Left lung (tissue), 10 donors: ENCODE results near the gene ADORA2A. TPM values are rescaled to one million over a fixed set of nuclear protein-coding genes. Genes with fewer than 3 reads are reported as not detected.
A peak's percentile ranks its signal among the peaks of the same experiment; 100 is the strongest.

ENCODE experiments used
- ATAC-seq: fragments of 200-7000 bp; cut with Tn5 transposase; one replicate; pipeline ENCODE4 v1.9.1; 2020; ENCODE audit warnings: moderate library complexity
- DNase-seq, 4 donors: peaks; one replicate each; pipeline ENCODE4 v3.0.0-alpha.2; 2013 to 2020
- H3K27ac ChIP-seq, 2 donors: fragments of 200-600 bp; sonication (generic) in 1 of 2; one replicate each; pipeline versions ENCODE4 v1.5.0 to v1.8.0; 2020 to 2021
- H3K27me3 ChIP-seq, 2 donors: fragments of 200-600 bp; sonication (generic) in 1 of 2; one replicate each; pipeline versions ENCODE4 v1.5.0 to v1.8.0; 2020 to 2021
- H3K36me3 ChIP-seq, 2 donors: fragments of 200-600 bp; sonication (generic) in 1 of 2; one replicate each; pipeline versions ENCODE4 v1.5.0 to v1.8.0; 2020 to 2021
- H3K4me1 ChIP-seq, 2 donors: fragments of 200-600 bp; one replicate each; pipeline ENCODE4 v1.8.0; 2021
- H3K4me3 ChIP-seq, 2 donors: fragments of 200-600 bp; sonication (generic) in 1 of 2; one replicate each; pipeline versions ENCODE4 v1.5.0 to v1.8.0; 2020 to 2021; ENCODE audit warnings: mild to moderate bottlenecking in 1 of 2
- H3K9me3 ChIP-seq, 2 donors: fragments of 200-600 bp; sonication (generic) in 1 of 2; one replicate each; pipeline versions ENCODE4 v1.5.0 to v1.8.0; 2020 to 2021
- CTCF ChIP-seq, 2 donors: fragments of 200-600 bp; sonication (generic) in 1 of 2; IDR thresholded peaks; one replicate each; pipeline versions ENCODE4 v1.5.0 to v1.8.0; 2021; ENCODE audit warnings: antibody characterized with exemption in 2 of 2
- intact Hi-C, 2 donors: fragments of 100-400 bp; cut with DNase I; formaldehyde crosslinking; loops; one replicate each; pipeline versions ENCODE4 v1.11.2 to v1.14.2; 2022
- polyA plus RNA-seq, 6 donors: library from polyadenylated mRNA; unstranded; fragments of 120-200 nt; gene quantifications; one replicate each; pipeline ENCODE4 v1.2.1, GENCODE V29; 2013; ENCODE audit not compliant: insufficient read length in 6 of 6
- total RNA-seq, 2 donors: library from RNA; stranded (reverse); fragmentation: NEBNext Ultra II Directional; extraction: Animal tissue kit (Norgen Biotek cat#: 25700); gene quantifications; one replicate each; pipeline ENCODE4 v1.2.1, GENCODE V29; 2021
- donor health status: DM: no; HTN: yes; CAD: no.
- donor health status: DM: no; HTN: no; CAD: no.

Gene ADORA2A
- total and polyA plus RNA-seq, 8 donors, result 11.5 to 31.9 (median 25.9) TPM

- Histone ChIP-seq H3K36me3 (peaks cover 0 to 27% of the 10 kb centered on the region in 2 donors), H3K27ac (peak overlapping the region; percentile 15 to 40), H3K27me3 (no peaks in the 10 kb centered on the region), H3K9me3 (no peaks in the 10 kb centered on the region), H3K4me3 (no peak overlapping the region), H3K4me1 (peaks cover 16 to 69% of the 10 kb centered on the region in 2 donors)
- intact Hi-C loops, result no loop called here
- ATAC-seq (no peak), DNase-seq (no peak)
- no peak for TF ChIP-seq CTCF (IDR thresholded peaks at IDR 0.05)
These were observed 20.8 kb upstream of the ADORA2A start for GRCh38 chr22:24406322-24407277.

GRCh38 chr22:24407278-24407665 lies 20.1 kb upstream of the ADORA2A start:
- H3K9me3 ChIP-seq, result no peaks in the 10 kb centered on the region
- ATAC-seq (no peak), DNase-seq (peak in 1 of 4 donors; percentile 51)
- H3K27ac ChIP-seq, result peak overlapping the region; percentile 15 to 40
- H3K4me1 ChIP-seq, result peaks cover 14 to 64% of the 10 kb centered on the region in 2 donors
- H3K27me3 ChIP-seq, result no peaks in the 10 kb centered on the region
- TF ChIP-seq CTCF (IDR thresholded peaks at IDR 0.05), result no peak
- H3K4me3 ChIP-seq, result no peak overlapping the region
- intact Hi-C loops, result no loop called here
- peaks cover 0 to 32% of the 10 kb centered on the region in 2 donors for H3K36me3 ChIP-seq

GRCh38 chr22:24407884-24408283 lies 19.5 kb upstream of the ADORA2A start:
- no peak for DNase-seq
- Histone ChIP-seq H3K36me3 (peaks cover 0 to 38% of the 10 kb centered on the region in 2 donors), H3K27me3 (no peaks in the 10 kb centered on the region), H3K9me3 (no peaks in the 10 kb centered on the region), H3K27ac (peak overlapping the region in 1 of 2 donors; percentile 40), H3K4me1 (peaks cover 8 to 58% of the 10 kb centered on the region in 2 donors), H3K4me3 (no peak overlapping the region)
- ATAC-seq, result no peak
- intact Hi-C loops, result no loop called here
- no peak for TF ChIP-seq CTCF (IDR thresholded peaks at IDR 0.05)

GRCh38 chr22:24408630-24409029 lies 18.8 kb upstream of the ADORA2A start:
- intact Hi-C loops, result no loop called here
- Histone ChIP-seq H3K4me3 (no peak overlapping the region), H3K27me3 (no peaks in the 10 kb centered on the region), H3K36me3 (peaks cover 0 to 45% of the 10 kb centered on the region in 2 donors), H3K9me3 (no peaks in the 10 kb centered on the region), H3K27ac (no peak overlapping the region), H3K4me1 (peaks cover 2 to 50% of the 10 kb centered on the region in 2 donors)
- TF ChIP-seq CTCF (IDR thresholded peaks at IDR 0.05), result no peak
- DNase-seq, result no peak
- no peak for ATAC-seq

- peaks cover 0 to 48% of the 10 kb centered on the region in 2 donors for H3K36me3 ChIP-seq
These were observed 17.7 kb upstream of the ADORA2A start for GRCh38 chr22:24409707-24410106.

More at GRCh38 chr22:24409707-24410106, 17.7 kb upstream of the ADORA2A start:
- ATAC-seq (no peak), DNase-seq (no peak)
- Histone ChIP-seq H3K4me1 (peaks cover 0 to 45% of the 10 kb centered on the region in 2 donors), H3K9me3 (no peaks in the 10 kb centered on the region), H3K27ac (no peak overlapping the region), H3K4me3 (no peak overlapping the region), H3K27me3 (no peaks in the 10 kb centered on the region)
- intact Hi-C loops, result no loop called here
- no peak for TF ChIP-seq CTCF (IDR thresholded peaks at IDR 0.05)
